Measurements from ENCODE around the gene C1orf52. TPM values are rescaled to one million over a fixed set of nuclear protein-coding genes. Genes with fewer than 3 reads are reported as not detected.
A peak's percentile ranks its signal among the peaks of the same experiment; 100 is the strongest.

C1orf52 gene
- total and polyA plus RNA-seq, 9 donors, result 10.7 to 24.6 (median 20.1) TPM

DNA sequence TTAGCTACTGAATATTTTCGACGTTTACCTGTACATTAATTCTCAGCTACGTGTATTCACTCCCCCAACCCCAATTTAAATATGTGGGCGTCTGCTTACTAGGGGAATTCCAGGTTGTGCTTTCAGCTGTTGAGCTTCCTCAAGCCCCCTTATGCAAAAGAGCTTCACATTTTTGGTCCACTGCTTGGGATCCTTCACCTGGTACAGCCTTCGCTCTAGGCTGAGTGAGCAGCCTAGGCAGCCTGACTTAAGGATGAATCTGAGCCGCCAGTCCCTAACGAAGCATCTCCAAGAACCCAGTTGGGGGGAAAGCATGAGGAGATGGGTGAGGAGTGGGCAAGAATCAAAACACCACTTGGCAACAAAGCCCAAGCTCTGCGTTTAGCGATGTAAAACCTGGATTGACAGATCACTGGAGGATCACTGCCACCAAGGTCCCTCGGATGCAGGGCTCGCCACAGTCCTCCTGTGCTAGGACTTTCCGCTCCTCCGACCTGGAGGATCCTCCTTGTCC lies 16.3 kb upstream of the C1orf52 start:
- DNase-seq, result no peak
- no peaks in the 10 kb centered on the region for H3K36me3 ChIP-seq
- 0 to 1% (median 1%) methylated on average over 13 of the region's 13 CpGs for WGBS, 3 donors
- peak overlapping the region; percentile 91 for H3K4me3 ChIP-seq
- no peaks in the 10 kb centered on the region for H3K9me3 ChIP-seq
- H3K27me3 ChIP-seq, result no peaks in the 10 kb centered on the region
- H3K27ac ChIP-seq, result peak overlapping the region; percentile 24 to 81
- H3K4me1 ChIP-seq (ENCODE audit: insufficient read depth), result peaks cover 1% of the 10 kb centered on the region
- TF ChIP-seq POLR2A (IDR thresholded peaks at IDR 0.05), result no peak
- TF ChIP-seq EP300 (IDR thresholded peaks at IDR 0.05), result no peak
- TF ChIP-seq CTCF (IDR thresholded peaks at IDR 0.05), result no peak
- intact Hi-C loops (cut with DNase I), result no loop called here

- 61 to 74% (median 73%) methylated on average over 1 of the region's 1 CpG for WGBS, 3 donors
- intact Hi-C loops (cut with DNase I), result no loop called here
- no peaks in the 10 kb centered on the region for H3K9me3 ChIP-seq
- no peak for DNase-seq
- H3K4me3 ChIP-seq, result peak overlapping the region; percentile 91
- TF ChIP-seq CTCF (IDR thresholded peaks at IDR 0.05) (no peak), EP300 (IDR thresholded peaks at IDR 0.05) (no peak), POLR2A (IDR thresholded peaks at IDR 0.05) (no peak)
- H3K27me3 ChIP-seq, result no peaks in the 10 kb centered on the region
- peaks cover 1% of the 10 kb centered on the region for H3K4me1 ChIP-seq (ENCODE audit: insufficient read depth)
- no peak overlapping the region for H3K27ac ChIP-seq
- H3K36me3 ChIP-seq, result no peaks in the 10 kb centered on the region
Observed at GRCh38 chr1:85274969-85275453, 15.5 kb upstream of the C1orf52 start.

- Histone ChIP-seq H3K9me3 (no peaks in the 10 kb centered on the region), H3K4me1 (ENCODE audit: insufficient read depth) (peaks cover 1% of the 10 kb centered on the region), H3K36me3 (no peaks in the 10 kb centered on the region), H3K4me3 (no peak overlapping the region), H3K27me3 (no peaks in the 10 kb centered on the region), H3K27ac (no peak overlapping the region)
- DNase-seq, result no peak
- intact Hi-C loops (cut with DNase I), result no loop called here
- TF ChIP-seq POLR2A (IDR thresholded peaks at IDR 0.05), result no peak
- no peak for TF ChIP-seq EP300 (IDR thresholded peaks at IDR 0.05)
- TF ChIP-seq CTCF (IDR thresholded peaks at IDR 0.05), result no peak
Observed at GRCh38 chr1:85273397-85273796, 13.9 kb upstream of the C1orf52 start.

GRCh38 chr1:85268801-85269585 lies 9.5 kb upstream of the C1orf52 start:
- TF ChIP-seq POLR2A (IDR thresholded peaks at IDR 0.05) (no peak), CTCF (IDR thresholded peaks at IDR 0.05) (no peak), EP300 (IDR thresholded peaks at IDR 0.05) (no peak)
- Histone ChIP-seq H3K4me3 (no peak overlapping the region), H3K9me3 (no peaks in the 10 kb centered on the region), H3K4me1 (ENCODE audit: insufficient read depth) (no peaks in the 10 kb centered on the region), H3K27ac (no peak overlapping the region), H3K27me3 (no peaks in the 10 kb centered on the region), H3K36me3 (no peaks in the 10 kb centered on the region)
- intact Hi-C loops (cut with DNase I), result no loop called here
- 86 to 90% (median 88%) methylated on average over 5 of the region's 5 CpGs for WGBS, 3 donors
- no peak for DNase-seq

All from ovary (tissue), 9 donors.